Kidney (tissue), 14 donors: ENCODE data around the gene TEX54. TPM values are rescaled to one million over a fixed set of nuclear protein-coding genes. Genes with fewer than 3 reads are reported as not detected.

Experiments
- DNase-seq, 5 donors: peaks; one replicate each; pipeline ENCODE4 v3.0.0-alpha.2; 2013 to 2020
- FAIRE-seq: peaks from 2 replicates; lab custom pipeline; 2012; peaks lifted over from hg19 to GRCh38; lab: Jason Lieb, UNC
- H3K27ac ChIP-seq, 2 donors: one replicate each; pipeline ENCODE4 v1.7.0; 2013; ENCODE audit warnings: low read depth in 2 of 2, low read length in 2 of 2, inconsistent platforms in 1 of 2
- H3K27me3 ChIP-seq: one replicate; pipeline ENCODE4 v1.7.1; 2013; ENCODE audit warnings: low read length, inconsistent platforms; ENCODE audit not compliant: control insufficient read depth, insufficient read depth
- H3K36me3 ChIP-seq, 3 donors: one replicate each; pipeline versions ENCODE4 v1.7.0 to v1.7.1; 2013; ENCODE audit warnings: low read length in 3 of 3, control low read depth in 1 of 3, inconsistent platforms in 1 of 3; ENCODE audit not compliant: insufficient read depth in 3 of 3, control insufficient read depth in 2 of 3
- H3K4me1 ChIP-seq, 3 donors: one replicate each; pipeline versions ENCODE4 v1.7.0 to v1.7.1; 2013; ENCODE audit warnings: low read length in 3 of 3, inconsistent platforms in 1 of 3, low read depth in 1 of 3; ENCODE audit not compliant: control insufficient read depth in 2 of 3, insufficient read depth in 2 of 3
- H3K4me3 ChIP-seq, 3 donors: one replicate each; pipeline versions ENCODE4 v1.7.0 to v1.8.1; 2013; ENCODE audit warnings: low read length in 3 of 3, control low read depth in 1 of 3, inconsistent platforms in 1 of 3
- H3K9ac ChIP-seq, 3 donors: one replicate each; pipeline versions ENCODE4 v1.7.0 to v1.7.1; 2013; ENCODE audit warnings: low read length in 3 of 3, control low read depth in 1 of 3, inconsistent platforms in 1 of 3
- H3K9me3 ChIP-seq, 3 donors: one replicate each; pipeline versions ENCODE4 v1.7.0 to v1.7.1; 2013; ENCODE audit warnings: low read length in 3 of 3, control low read depth in 1 of 3, inconsistent platforms in 1 of 3; ENCODE audit not compliant: control insufficient read depth in 2 of 3, insufficient read depth in 1 of 3
- intact Hi-C: fragments of 100-400 bp; cut with DNase I; formaldehyde crosslinking; loops from one replicate; pipeline ENCODE4 v1.11.1; 2022
- polyA plus RNA-seq: library from polyadenylated mRNA; stranded (reverse); fragments of 350-450 nt; fragmentation: Illumina TruSeq; extraction: RNeasy Lipid Tissue Mini Kit (QIAGEN cat#74804); gene quantifications from one replicate; pipeline ENCODE4 v1.2.3, GENCODE V29; 2014; ENCODE audit warnings: low read depth, low replicate concordance; ENCODE audit not compliant: insufficient read depth
- total RNA-seq: library from RNA; stranded (reverse); fragmentation: NEBNext Ultra II Directional; extraction: Animal tissue kit (Norgen Biotek cat#: 25700); gene quantifications from one replicate; pipeline ENCODE4 v1.2.1, GENCODE V29; 2021
- TF ChIP-seq, protein P1 (sequence below): IDR thresholded peaks from 3 replicates; pipeline ENCODE4 v1.5.1; 2012; ENCODE audit warnings: mild to moderate bottlenecking, moderate library complexity, borderline replicate concordance; ENCODE audit not compliant: insufficient read depth; ENCODE audit errors: extremely low read depth
- donor health status: control.
- donor health status: control.
- donor health status: control.
- donor health status: control.
- donor health status: control.
- donor health status: DM: yes; HTN: yes; CAD: no.
- donor health status: Normal renal cell carcinoma (clear cell type).

TEX54 gene
- total and polyA plus RNA-seq, 2 donors from 2014 or later: not detected

DNA sequence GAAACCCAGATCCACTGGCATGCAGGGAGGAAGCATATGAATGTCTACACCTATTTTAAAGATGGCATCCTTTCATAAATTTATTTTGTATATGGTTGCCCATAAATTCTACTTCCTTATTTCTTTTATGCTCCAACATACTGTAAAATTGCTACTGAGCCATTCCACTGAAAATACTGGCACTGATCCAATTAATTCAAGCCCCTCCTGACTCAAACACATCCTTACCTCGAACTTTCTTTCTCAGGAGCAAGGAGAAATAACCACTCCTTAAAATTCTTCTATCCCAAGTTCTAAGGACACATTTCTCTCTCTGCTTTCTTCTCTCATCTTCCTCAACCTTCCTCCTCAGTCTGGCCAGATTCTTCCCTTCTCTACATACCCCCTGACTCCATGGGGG lies 21.9 kb downstream of the TEX54 start:
- intact Hi-C loops: no loop called here
- Histone ChIP-seq H3K4me3 (no peak overlapping the region), H3K27me3 (no peaks in the 10 kb centered on the region), H3K9ac (no peak overlapping the region), H3K4me1 (no peaks in the 10 kb centered on the region), H3K9me3 (no peaks in the 10 kb centered on the region), H3K36me3 (no peaks in the 10 kb centered on the region), H3K27ac (no peak overlapping the region)
- no peak for FAIRE-seq
- DNase-seq: no peak
- TF ChIP-seq, protein P1, sequence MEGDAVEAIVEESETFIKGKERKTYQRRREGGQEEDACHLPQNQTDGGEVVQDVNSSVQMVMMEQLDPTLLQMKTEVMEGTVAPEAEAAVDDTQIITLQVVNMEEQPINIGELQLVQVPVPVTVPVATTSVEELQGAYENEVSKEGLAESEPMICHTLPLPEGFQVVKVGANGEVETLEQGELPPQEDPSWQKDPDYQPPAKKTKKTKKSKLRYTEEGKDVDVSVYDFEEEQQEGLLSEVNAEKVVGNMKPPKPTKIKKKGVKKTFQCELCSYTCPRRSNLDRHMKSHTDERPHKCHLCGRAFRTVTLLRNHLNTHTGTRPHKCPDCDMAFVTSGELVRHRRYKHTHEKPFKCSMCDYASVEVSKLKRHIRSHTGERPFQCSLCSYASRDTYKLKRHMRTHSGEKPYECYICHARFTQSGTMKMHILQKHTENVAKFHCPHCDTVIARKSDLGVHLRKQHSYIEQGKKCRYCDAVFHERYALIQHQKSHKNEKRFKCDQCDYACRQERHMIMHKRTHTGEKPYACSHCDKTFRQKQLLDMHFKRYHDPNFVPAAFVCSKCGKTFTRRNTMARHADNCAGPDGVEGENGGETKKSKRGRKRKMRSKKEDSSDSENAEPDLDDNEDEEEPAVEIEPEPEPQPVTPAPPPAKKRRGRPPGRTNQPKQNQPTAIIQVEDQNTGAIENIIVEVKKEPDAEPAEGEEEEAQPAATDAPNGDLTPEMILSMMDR: no peak

DNA sequence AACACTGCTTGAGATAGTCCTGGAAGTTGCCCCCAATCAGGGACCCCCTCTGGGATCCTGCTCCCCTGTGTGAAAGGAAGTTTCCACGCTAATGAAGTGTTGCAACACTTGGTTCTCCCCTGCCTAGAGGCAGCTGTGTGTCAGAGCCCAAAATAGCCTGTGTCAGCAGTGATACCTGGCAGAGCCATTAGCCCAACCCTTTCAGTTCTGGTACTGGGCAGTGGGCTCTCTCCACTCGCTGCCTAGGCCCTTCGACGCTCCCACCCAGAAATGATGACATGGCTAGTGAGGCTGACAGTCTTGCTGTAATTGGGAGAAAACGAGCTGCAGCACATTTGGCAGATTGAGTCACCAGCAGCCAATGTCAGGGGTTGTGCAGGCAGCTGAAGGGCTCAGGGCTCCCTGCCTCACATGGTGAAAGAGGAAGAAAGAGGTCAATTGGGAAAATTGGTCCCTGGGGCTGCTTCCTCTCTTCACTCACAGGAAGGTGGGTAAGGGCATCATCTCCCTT lies 26.0 kb downstream of the TEX54 start:
- FAIRE-seq: no peak
- TF ChIP-seq, protein P1: no peak
- intact Hi-C loops: no loop called here

DNA sequence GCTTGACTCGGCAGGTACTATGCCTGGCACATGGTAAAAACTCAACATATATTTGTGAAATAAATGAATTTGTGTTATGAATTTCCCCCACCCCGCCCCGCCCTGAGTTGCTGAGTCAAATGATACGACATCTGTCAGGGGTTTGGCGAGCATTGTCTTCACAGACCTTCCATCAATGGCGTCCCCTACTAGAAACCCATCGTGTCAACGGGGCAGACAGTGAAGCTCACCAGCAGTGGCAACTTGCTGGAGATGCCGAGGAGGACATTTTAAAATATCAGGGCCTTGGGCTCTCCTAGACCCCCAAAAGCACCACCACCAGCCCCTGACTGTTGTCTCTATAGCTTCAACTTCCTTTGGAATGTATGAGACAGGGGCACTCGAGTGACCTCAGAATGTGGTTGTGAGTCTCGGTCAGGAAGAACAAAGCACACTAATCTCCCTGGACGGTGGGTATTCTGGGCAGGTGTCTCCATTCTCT lies 26.6 kb downstream of the TEX54 start:
- intact Hi-C loops: no loop called here
- no peak for FAIRE-seq

More for the DNA sequence above, 26.0 kb downstream of the TEX54 start:
- H3K27me3 ChIP-seq: no peaks in the 10 kb centered on the region
- no peak overlapping the region for H3K9ac ChIP-seq
- peaks cover 0 to 8% (median 8%) of the 10 kb centered on the region in 3 donors for H3K4me1 ChIP-seq
- peak in 2 of 5 donors; percentile 7 to 59 for DNase-seq
- peaks cover 4 to 12% (median 11%) of the 10 kb centered on the region in 3 donors for H3K36me3 ChIP-seq
- no peak overlapping the region for H3K27ac ChIP-seq
- no peak overlapping the region for H3K4me3 ChIP-seq
- no peaks in the 10 kb centered on the region for H3K9me3 ChIP-seq

More for the DNA sequence above, 26.6 kb downstream of the TEX54 start:
- Histone ChIP-seq H3K36me3 (peaks cover 8 to 19% (median 17%) of the 10 kb centered on the region in 3 donors), H3K9me3 (no peaks in the 10 kb centered on the region), H3K4me3 (peak overlapping the region; percentile 71 to 99 (median 80)), H3K27me3 (no peaks in the 10 kb centered on the region), H3K4me1 (peaks cover 0 to 8% (median 8%) of the 10 kb centered on the region in 3 donors), H3K27ac (peak overlapping the region; percentile 40 to 57), H3K9ac (peak overlapping the region; percentile 42 to 99 (median 63))
- DNase-seq: peak; percentile 10 to 53 (median 24)
- TF ChIP-seq, protein P1: no peak
